Left ventricle myocardium superior (tissue), 1 donor: Measurements from ENCODE around the gene CDK16. TPM values are rescaled to one million over a fixed set of nuclear protein-coding genes. Genes with fewer than 3 reads are reported as not detected.

Experiments
- ATAC-seq: fragments of 200-7000 bp; cut with Tn5 transposase; one replicate; pipeline ENCODE4 v1.9.1; 2020; ENCODE audit warnings: mild to moderate bottlenecking, moderate library complexity
- DNase-seq: peaks from one replicate; pipeline ENCODE4 v3.0.0-alpha.2; 2020
- intact Hi-C: fragments of 100-400 bp; cut with micrococcal nuclease; formaldehyde crosslinking; loops from one replicate; pipeline ENCODE4 v1.11.0; 2022
- total RNA-seq: library from RNA; stranded (reverse); fragmentation: NEBNext Ultra II Directional; extraction: Animal tissue kit (Norgen Biotek cat#: 25700); gene quantifications from one replicate; pipeline ENCODE4 v1.2.1, GENCODE V29; 2021
- donor health status: DM: no; HTN: yes; CAD: no; lungs with severe emphysema.

Gene CDK16
- total RNA-seq, 1 donor from 2014 or later = 155 TPM

- intact Hi-C loops = no loop called here
- ATAC-seq (no peak), DNase-seq (no peak)
Observed at GRCh38 chrX:47201345-47201944, 17.0 kb upstream of the CDK16 start.

GRCh38 chrX:47202316-47202715, 16.2 kb upstream of the CDK16 start:
- intact Hi-C loops = no loop called here
- DNase-seq = no peak
- no peak for ATAC-seq

GRCh38 chrX:47202877-47203276, 15.6 kb upstream of the CDK16 start:
- intact Hi-C loops = no loop called here
- ATAC-seq (no peak), DNase-seq (no peak)

- DNase-seq = no peak
- ATAC-seq = no peak
- intact Hi-C loops = no loop called here
Observed at GRCh38 chrX:47204970-47205369, 13.5 kb upstream of the CDK16 start.

- intact Hi-C loops = no loop called here
- no peak for ATAC-seq
- DNase-seq = no peak
Observed at GRCh38 chrX:47206316-47206715, 12.2 kb upstream of the CDK16 start.

- intact Hi-C loops = no loop called here
- no peak for DNase-seq
- no peak for ATAC-seq
Observed at GRCh38 chrX:47208108-47208507, 10.4 kb upstream of the CDK16 start.

GRCh38 chrX:47209508-47210238, 8.8 kb upstream of the CDK16 start:
- intact Hi-C loops = no loop called here
- peak; percentile 86 for ATAC-seq
- peak; percentile 59 for DNase-seq

GRCh38 chrX:47210661-47211425, 7.6 kb upstream of the CDK16 start:
- DNase-seq = no peak
- no peak for ATAC-seq
- intact Hi-C loops = no loop called here

GRCh38 chrX:47212381-47213293, 5.8 kb upstream of the CDK16 start:
- DNase-seq = no peak
- no peak for ATAC-seq
- intact Hi-C loops = no loop called here

- no peak for DNase-seq
- ATAC-seq = no peak
- intact Hi-C loops = no loop called here
Observed at GRCh38 chrX:47214435-47215077, 3.9 kb upstream of the CDK16 start.

GRCh38 chrX:47215291-47215900, 3.1 kb upstream of the CDK16 start:
- no peak for DNase-seq
- intact Hi-C loops = no loop called here
- no peak for ATAC-seq

- intact Hi-C loops = no loop called here
- DNase-seq (no peak), ATAC-seq (no peak)
Observed at GRCh38 chrX:47216393-47216925, 2.0 kb upstream of the CDK16 start.

GRCh38 chrX:47217121-47217851, 1.2 kb upstream of the CDK16 start:
- DNase-seq (peak; percentile 40), ATAC-seq (peak; percentile 4)
- intact Hi-C loops = no loop called here

GRCh38 chrX:47217852-47218279, 615 bp upstream of the CDK16 start:
- DNase-seq (peak; percentile 95), ATAC-seq (peak; percentile 89)
- intact Hi-C loops = no loop called here

- DNase-seq (peak; percentile 66), ATAC-seq (peak; percentile 14)
Observed at GRCh38 chrX:47218920-47219815, 687 bp downstream of the CDK16 start.

GRCh38 chrX:47221756-47222155, 3.3 kb downstream of the CDK16 start:
- intact Hi-C loops = no loop called here
- DNase-seq = no peak
- ATAC-seq = no peak

More at GRCh38 chrX:47218920-47219815, 687 bp downstream of the CDK16 start:
- intact Hi-C loops = no loop called here
